ENCODE results near the gene UBE4B. TPM values are rescaled to one million over a fixed set of nuclear protein-coding genes. Genes with fewer than 3 reads are reported as not detected.

The UBE4B gene
- total and polyA plus RNA-seq, 10 of the 15 experiments (the other 5 are each of a cell fraction or from before 2014, with no cell fraction given): 2.9 to 32.6 (median 20.7) TPM

- TF ChIP-seq BCL3 (IDR thresholded peaks at IDR 0.05; ENCODE audit: borderline replicate concordance, insufficient read depth, low read depth, low read length, poor library complexity, severe bottlenecking) (no peak), NR2C2 (IDR thresholded peaks at IDR 0.05; ENCODE audit: borderline replicate concordance, control insufficient read depth, insufficient read length, low read depth) (no peak), IRF4 (IDR thresholded peaks at IDR 0.05; ENCODE audit: low read depth, low read length) (no peak), SMAD5 (IDR thresholded peaks at IDR 0.05; ENCODE audit: low read depth) (no peak), CBX5 (IDR thresholded peaks at IDR 0.05; ENCODE audit: low read depth) (no peak), NFXL1 (IDR thresholded peaks at IDR 0.05; ENCODE audit: borderline replicate concordance) (no peak), SKIL (IDR thresholded peaks at IDR 0.05; ENCODE audit: low read depth, poor library complexity, severe bottlenecking) (no peak), REST (IDR thresholded peaks at IDR 0.05; ENCODE audit: low read depth, low read length) (no peak), ZNF217 (IDR thresholded peaks at IDR 0.05) (no peak)
Observed at GRCh38 chr1:10225573-10225972, 192.8 kb downstream of the UBE4B start (continued).
